Right lobe of liver (tissue), 4 donors: ENCODE measurements around the gene DPP10.

Source experiments
- CTCF ChIP-seq, 4 donors: fragments of 200-600 bp in 3 of 4; fragments of 450-650 bp in 1 of 4; IDR thresholded peaks; one replicate each; pipeline versions ENCODE4 v1.5.1 to v1.8.0; 2016 to 2022; ENCODE audit warnings: antibody characterized with exemption in 4 of 4, mild to moderate bottlenecking in 2 of 4
- POLR2A ChIP-seq: fragments of 450-650 bp; IDR thresholded peaks from one replicate; pipeline ENCODE4 v1.6.1; 2017; ENCODE audit warnings: antibody characterized with exemption, mild to moderate bottlenecking
- donor health status: DM: no; HTN: no; CAD: no.
- donor health status: DM: no; HTN: no; CAD: no.
- donor health status: DM: no; HTN: yes; CAD: no.

GRCh38 chr2:115396579-115396978 is 954.1 kb downstream of the DPP10 start:
- no peak for TF ChIP-seq CTCF (IDR thresholded peaks at IDR 0.05)
- TF ChIP-seq POLR2A = no peak
